T-helper 1 cell treated with Interleukin-12 subunit alpha and Interleukin-12 subunit beta and Interleukin-4 antibody, amounts not matched to agents 30 μg/mL and 1 μg/mL, for 36 hours (primary cell): ENCODE data around the gene TLE2.
"Not testable (repeated sequence)": the region's sequence is repeated elsewhere in the genome, so short reads cannot be mapped to it uniquely, and the experiment has no call there.

Source experiments
- H3K27ac Mint-ChIP-seq: one replicate; pipeline ENCODE4 v1.8.0; 2021; ENCODE audit warnings: mild to moderate bottlenecking, mixed read lengths
- H3K27me3 Mint-ChIP-seq: one replicate; pipeline ENCODE4 v1.8.0; 2021; ENCODE audit warnings: low read depth, mixed read lengths
- H3K36me3 Mint-ChIP-seq: one replicate; pipeline ENCODE4 v1.8.0; 2021; ENCODE audit warnings: low read depth, mixed read lengths
- H3K4me1 Mint-ChIP-seq: one replicate; pipeline ENCODE4 v1.8.0; 2021; ENCODE audit warnings: low read depth, mixed read lengths
- H3K4me3 Mint-ChIP-seq: one replicate; pipeline ENCODE4 v1.8.0; 2021; ENCODE audit warnings: mild to moderate bottlenecking, moderate library complexity, mixed read lengths
- H3K9me3 Mint-ChIP-seq: one replicate; pipeline ENCODE4 v1.8.0; 2021; ENCODE audit warnings: mixed read lengths

The TLE2 gene

GRCh38 chr19:3060857-3061181, 31.7 kb upstream of the TLE2 start:
- Mint-ChIP-seq H3K9me3 (no peaks in the 10 kb centered on the region), H3K4me1 (peaks cover 25% of the 10 kb centered on the region), H3K36me3 (peaks cover 24% of the 10 kb centered on the region), H3K4me3 (peak overlapping the region; percentile 91), H3K27ac (peak overlapping the region; percentile 91), H3K27me3 (no peaks in the 10 kb centered on the region)

- Mint-ChIP-seq H3K27me3 (no peaks in the 10 kb centered on the region), H3K4me3 (peak overlapping the region; percentile 44), H3K27ac (peak overlapping the region; percentile 31), H3K9me3 (no peaks in the 10 kb centered on the region), H3K36me3 (peaks cover 31% of the 10 kb centered on the region), H3K4me1 (peaks cover 30% of the 10 kb centered on the region)
Measured at GRCh38 chr19:3059653-3060052, 30.6 kb upstream of the TLE2 start.

DNA sequence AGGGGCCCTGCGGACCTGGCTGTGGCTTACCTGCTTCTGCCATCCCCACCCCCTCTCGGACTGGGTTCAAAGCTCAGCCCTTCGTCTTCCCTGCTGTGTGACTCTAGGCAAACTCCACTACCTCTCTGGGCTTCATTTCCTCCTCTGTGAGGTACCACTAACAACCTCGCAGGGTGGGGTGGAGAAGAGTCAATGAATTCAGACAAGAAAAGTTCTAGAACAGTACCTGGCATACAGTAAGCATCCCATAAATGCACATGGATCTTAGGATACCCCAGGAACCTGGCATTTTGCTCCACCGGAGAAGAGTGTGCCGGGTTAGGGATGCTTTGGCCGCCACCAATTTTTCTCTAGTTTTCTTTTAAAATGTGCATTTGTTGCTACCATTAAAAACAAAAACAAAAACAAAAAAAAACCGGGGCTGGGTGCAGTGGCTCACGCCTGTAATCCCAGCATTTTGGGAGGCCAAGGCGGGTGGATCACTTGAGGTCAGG, 29.8 kb upstream of the TLE2 start:
- Mint-ChIP-seq H3K27me3 (no peaks in the 10 kb centered on the region), H3K36me3 (peaks cover 37% of the 10 kb centered on the region), H3K9me3 (no peaks in the 10 kb centered on the region), H3K4me1 (peaks cover 31% of the 10 kb centered on the region), H3K4me3 (no peak overlapping the region), H3K27ac (no peak overlapping the region)

GRCh38 chr19:3058009-3058820, 29.1 kb upstream of the TLE2 start:
- Mint-ChIP-seq H3K27ac (peak overlapping the region; percentile 45), H3K9me3 (no peaks in the 10 kb centered on the region), H3K27me3 (no peaks in the 10 kb centered on the region), H3K36me3 (peaks cover 37% of the 10 kb centered on the region), H3K4me1 (peaks cover 29% of the 10 kb centered on the region), H3K4me3 (peak overlapping the region; percentile 34)

GRCh38 chr19:3057275-3057714, 28.2 kb upstream of the TLE2 start:
- Mint-ChIP-seq H3K9me3 (no peaks in the 10 kb centered on the region), H3K27me3 (no peaks in the 10 kb centered on the region), H3K27ac (no peak overlapping the region), H3K4me3 (peak overlapping the region; percentile 28), H3K4me1 (peaks cover 26% of the 10 kb centered on the region), H3K36me3 (peaks cover 41% of the 10 kb centered on the region)

GRCh38 chr19:3056417-3057088, 27.5 kb upstream of the TLE2 start:
- Mint-ChIP-seq H3K36me3 (peaks cover 41% of the 10 kb centered on the region), H3K4me1 (peaks cover 26% of the 10 kb centered on the region), H3K4me3 (no peak overlapping the region), H3K9me3 (no peaks in the 10 kb centered on the region), H3K27me3 (no peaks in the 10 kb centered on the region), H3K27ac (no peak overlapping the region)

DNA sequence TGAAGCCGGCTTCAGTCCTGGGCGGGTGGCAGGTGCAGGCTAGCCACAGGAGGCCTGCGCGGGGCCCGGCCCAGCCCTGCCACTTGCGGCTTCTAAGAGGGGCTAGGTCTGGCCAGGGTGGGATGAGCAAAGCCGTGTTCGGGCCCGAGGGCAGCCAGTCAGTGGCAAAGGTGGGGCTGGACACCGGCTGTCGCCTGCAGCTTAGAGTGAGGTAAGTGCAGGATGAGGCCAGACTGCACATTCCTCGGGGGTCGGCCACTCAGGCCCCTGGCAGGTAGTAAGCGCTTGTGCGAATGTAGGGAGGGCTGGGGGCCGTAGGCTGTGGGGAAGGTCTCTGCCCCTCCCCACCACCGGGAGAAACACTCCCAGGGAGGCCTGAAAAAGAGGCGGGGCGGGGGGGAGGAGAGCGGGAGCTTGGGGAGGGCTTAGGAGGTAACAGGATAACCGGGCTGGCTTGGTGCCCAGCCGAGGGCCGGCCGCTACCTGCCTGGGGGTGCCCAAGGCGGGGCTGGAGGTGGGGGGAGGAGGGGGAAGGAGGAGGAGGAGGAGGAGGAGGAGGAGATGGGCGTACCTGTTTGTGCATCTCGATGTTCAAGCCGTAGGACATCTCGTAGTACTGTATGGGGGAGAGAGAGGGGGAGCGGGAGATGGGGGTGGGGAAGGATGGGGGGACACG, 26.8 kb upstream of the TLE2 start:
- Mint-ChIP-seq H3K27me3 (no peaks in the 10 kb centered on the region), H3K4me3 (no peak overlapping the region), H3K27ac (no peak overlapping the region), H3K9me3 (no peaks in the 10 kb centered on the region), H3K4me1 (peaks cover 25% of the 10 kb centered on the region), H3K36me3 (peaks cover 39% of the 10 kb centered on the region)

- H3K4me3 Mint-ChIP-seq: no peak overlapping the region
- H3K27ac Mint-ChIP-seq: no peak overlapping the region
- no peaks in the 10 kb centered on the region for H3K27me3 Mint-ChIP-seq
- H3K4me1 Mint-ChIP-seq: peaks cover 21% of the 10 kb centered on the region
- H3K36me3 Mint-ChIP-seq: peaks cover 35% of the 10 kb centered on the region
- no peaks in the 10 kb centered on the region for H3K9me3 Mint-ChIP-seq
Measured at GRCh38 chr19:3054972-3055740, 26.1 kb upstream of the TLE2 start.

DNA sequence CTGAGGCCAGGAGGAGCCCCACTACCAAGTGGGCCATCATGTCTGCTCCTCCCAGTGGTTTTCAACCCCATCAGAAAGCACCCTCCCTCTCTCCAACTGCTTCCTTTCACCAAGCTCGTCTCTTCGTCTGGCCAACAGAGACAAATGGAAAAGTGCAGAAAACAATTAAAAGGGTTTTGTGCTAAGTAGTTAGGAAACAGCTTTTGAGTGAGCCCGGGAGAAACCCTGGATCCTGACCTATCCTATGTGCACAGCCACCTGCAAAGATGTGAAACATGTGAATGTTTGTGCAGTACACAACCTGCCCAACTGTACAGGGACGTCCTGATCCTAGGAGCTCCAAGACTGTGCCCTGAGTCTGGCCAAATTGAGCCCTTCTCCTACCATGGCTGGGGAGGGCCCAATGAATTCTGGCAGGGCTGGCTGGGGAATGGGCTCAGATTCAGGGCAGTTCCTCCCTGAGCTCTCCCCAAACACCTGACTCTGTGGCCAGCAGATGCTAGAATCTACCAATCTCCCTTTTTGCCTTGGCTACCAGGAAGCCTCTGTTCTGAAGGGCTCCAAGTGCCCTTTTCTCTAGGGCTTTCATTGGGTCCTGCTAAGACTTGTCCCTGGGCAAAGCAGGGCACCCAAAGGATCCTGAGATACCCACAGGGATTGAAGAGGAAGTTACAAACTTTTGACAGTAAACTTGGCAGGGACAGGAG, 25.3 kb upstream of the TLE2 start:
- Mint-ChIP-seq H3K9me3 (no peaks in the 10 kb centered on the region), H3K36me3 (peaks cover 31% of the 10 kb centered on the region), H3K4me1 (peaks cover 14% of the 10 kb centered on the region), H3K4me3 (no peak overlapping the region), H3K27ac (no peak overlapping the region), H3K27me3 (no peaks in the 10 kb centered on the region)

GRCh38 chr19:3053780-3054179, 24.7 kb upstream of the TLE2 start:
- no peaks in the 10 kb centered on the region for H3K9me3 Mint-ChIP-seq
- peaks cover 16% of the 10 kb centered on the region for H3K4me1 Mint-ChIP-seq
- no peak overlapping the region for H3K4me3 Mint-ChIP-seq

GRCh38 chr19:3053218-3053621, 24.1 kb upstream of the TLE2 start:
- Mint-ChIP-seq H3K4me3 (no peak overlapping the region), H3K27ac (no peak overlapping the region), H3K9me3 (no peaks in the 10 kb centered on the region), H3K27me3 (peaks cover 4% of the 10 kb centered on the region), H3K4me1 (peaks cover 12% of the 10 kb centered on the region), H3K36me3 (peaks cover 27% of the 10 kb centered on the region)

More at GRCh38 chr19:3053780-3054179, 24.7 kb upstream of the TLE2 start:
- no peak overlapping the region for H3K27ac Mint-ChIP-seq
- H3K27me3 Mint-ChIP-seq: peaks cover 4% of the 10 kb centered on the region
- peaks cover 30% of the 10 kb centered on the region for H3K36me3 Mint-ChIP-seq

- H3K9me3 Mint-ChIP-seq, H3K27ac Mint-ChIP-seq, H3K4me3 Mint-ChIP-seq: not testable (repeated sequence)
- Mint-ChIP-seq H3K4me1 (peaks cover 13% of the 10 kb centered on the region), H3K27me3 (peaks cover 12% of the 10 kb centered on the region), H3K36me3 (peaks cover 13% of the 10 kb centered on the region)
Measured at GRCh38 chr19:3050016-3050415, 20.9 kb upstream of the TLE2 start.

GRCh38 chr19:3049089-3049488, 20.0 kb upstream of the TLE2 start:
- Mint-ChIP-seq H3K4me3 (no peak overlapping the region), H3K4me1 (peaks cover 8% of the 10 kb centered on the region), H3K9me3 (no peaks in the 10 kb centered on the region), H3K27me3 (peaks cover 19% of the 10 kb centered on the region), H3K27ac (no peak overlapping the region), H3K36me3 (peaks cover 5% of the 10 kb centered on the region)

DNA sequence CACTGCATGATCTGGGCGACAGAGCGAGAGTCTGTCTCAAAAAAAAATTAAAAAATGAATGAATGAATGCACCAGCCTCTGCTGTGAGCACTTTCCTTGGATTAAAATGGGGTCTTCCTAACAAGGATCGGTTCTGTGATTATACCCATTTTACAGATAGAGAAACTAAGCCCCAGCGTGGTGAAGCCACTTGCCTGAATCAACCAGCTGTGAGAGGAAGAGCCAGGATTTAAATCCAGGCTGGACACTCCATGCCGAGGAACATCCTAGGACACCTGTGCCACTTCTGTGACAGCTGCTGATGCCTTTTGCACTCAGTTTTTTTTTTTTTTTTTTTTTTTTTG, 19.1 kb upstream of the TLE2 start:
- no peak overlapping the region for H3K27ac Mint-ChIP-seq
- peaks cover 4% of the 10 kb centered on the region for H3K36me3 Mint-ChIP-seq
- H3K9me3 Mint-ChIP-seq: no peaks in the 10 kb centered on the region
- peaks cover 8% of the 10 kb centered on the region for H3K4me1 Mint-ChIP-seq
- H3K4me3 Mint-ChIP-seq: no peak overlapping the region
- H3K27me3 Mint-ChIP-seq: peaks cover 19% of the 10 kb centered on the region
